Epithelial cell of prostate (primary cell): Measurements from ENCODE around the gene GCHFR.

Source experiments
- DNase-seq: peaks from one replicate; pipeline ENCODE4 v3.0.0-alpha.2; 2011; ENCODE audit warnings: low read depth, low spot score
- H3K27ac ChIP-seq: fragments of 450-650 bp; 2 replicates; pipeline ENCODE4 v1.5.1; 2017; ENCODE audit warnings: mild to moderate bottlenecking

Gene GCHFR

DNA sequence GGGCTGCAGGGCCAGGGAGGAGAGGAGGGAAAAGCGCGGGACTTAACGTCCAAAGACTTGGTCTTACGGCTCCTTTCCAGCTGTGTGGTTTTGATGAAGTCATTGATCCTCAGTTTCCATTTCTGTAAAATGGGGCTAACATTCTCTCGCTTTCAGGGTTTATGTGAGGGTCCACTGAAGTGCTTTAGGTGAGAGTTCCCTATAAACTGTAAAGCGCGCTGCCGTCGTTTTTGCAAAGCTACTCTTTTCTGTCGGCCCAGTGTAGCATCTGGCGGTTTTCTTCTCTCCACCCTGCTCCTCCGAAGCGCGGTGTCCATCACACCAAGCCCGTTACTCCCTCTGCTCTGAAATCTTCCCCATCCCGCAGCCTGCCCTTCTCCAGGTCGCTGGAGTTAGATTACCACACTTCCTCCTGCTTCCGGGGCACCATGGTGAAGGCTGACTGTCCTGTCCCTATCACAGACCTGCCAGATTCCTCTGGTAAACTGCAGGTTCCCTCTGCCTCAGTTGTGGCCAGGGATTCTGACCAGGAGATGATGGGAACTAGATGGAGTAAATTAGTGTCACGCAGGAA lies 44.1 kb downstream of the GCHFR start:
- DNase-seq = no peak
- H3K27ac ChIP-seq = peak overlapping the region; percentile 85

DNA sequence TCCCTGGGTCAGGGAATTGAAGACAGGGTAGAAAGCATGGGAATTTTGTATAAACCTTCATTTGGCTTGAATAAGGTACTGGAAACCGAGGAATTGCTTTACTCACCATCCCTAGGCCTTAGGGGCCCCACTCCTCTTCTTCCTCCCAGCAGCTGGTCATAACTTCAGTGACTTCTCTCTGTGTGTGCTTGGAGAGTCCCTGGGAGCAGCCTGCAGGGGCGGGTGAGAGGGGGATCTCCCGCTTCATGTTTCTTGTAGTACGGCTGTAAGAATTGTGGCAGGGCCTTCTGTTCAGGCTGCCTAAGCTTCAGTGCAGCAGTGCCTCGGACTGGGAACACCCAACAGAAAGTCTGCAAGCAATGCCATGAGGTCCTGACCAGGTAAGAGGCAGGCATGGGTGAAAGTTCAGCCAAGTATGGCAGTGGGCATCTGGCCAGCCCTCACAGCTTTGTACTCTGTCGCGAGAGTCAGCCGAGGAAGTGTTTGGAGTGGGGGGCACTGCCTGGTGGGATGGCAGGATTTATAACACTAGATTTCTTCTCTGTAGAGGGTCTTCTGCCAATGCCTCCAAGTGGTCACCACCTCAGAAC lies 45.1 kb downstream of the GCHFR start:
- DNase-seq = no peak
- H3K27ac ChIP-seq = no peak overlapping the region

DNA sequence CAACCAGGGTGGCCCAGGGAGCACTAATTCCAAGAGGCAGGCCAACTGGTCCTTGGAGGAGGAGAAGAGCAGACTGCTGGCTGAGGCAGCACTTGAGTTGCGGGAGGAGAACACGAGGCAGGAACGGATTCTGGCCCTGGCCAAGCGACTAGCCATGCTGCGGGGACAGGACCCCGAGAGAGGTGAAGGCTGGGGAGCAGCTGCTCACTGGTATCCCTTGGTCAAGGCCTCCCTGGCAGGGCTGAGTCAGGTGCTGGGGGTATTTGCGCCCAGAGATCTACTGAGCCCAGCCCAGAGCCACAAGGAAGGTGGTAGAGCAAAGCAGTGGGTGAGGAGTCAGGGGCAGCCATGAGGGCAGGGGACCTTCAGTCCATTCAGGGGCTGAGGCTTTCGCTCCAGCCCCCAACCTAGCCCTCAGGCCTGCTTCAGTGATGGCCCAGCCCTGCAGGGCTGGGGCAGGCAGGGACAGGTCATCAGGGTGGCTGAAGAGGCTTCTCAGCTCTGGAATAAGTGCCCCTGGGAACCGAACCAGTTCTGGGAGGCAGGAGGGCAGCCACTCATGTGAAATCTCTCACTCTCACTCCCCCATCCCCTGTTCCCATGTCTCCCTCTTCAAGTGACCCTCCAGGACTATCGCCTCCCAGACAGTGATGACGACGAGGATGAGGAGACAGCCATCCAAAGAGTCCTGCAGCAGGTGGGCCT lies 49.0 kb downstream of the GCHFR start:
- DNase-seq = no peak
- no peak overlapping the region for H3K27ac ChIP-seq

DNA sequence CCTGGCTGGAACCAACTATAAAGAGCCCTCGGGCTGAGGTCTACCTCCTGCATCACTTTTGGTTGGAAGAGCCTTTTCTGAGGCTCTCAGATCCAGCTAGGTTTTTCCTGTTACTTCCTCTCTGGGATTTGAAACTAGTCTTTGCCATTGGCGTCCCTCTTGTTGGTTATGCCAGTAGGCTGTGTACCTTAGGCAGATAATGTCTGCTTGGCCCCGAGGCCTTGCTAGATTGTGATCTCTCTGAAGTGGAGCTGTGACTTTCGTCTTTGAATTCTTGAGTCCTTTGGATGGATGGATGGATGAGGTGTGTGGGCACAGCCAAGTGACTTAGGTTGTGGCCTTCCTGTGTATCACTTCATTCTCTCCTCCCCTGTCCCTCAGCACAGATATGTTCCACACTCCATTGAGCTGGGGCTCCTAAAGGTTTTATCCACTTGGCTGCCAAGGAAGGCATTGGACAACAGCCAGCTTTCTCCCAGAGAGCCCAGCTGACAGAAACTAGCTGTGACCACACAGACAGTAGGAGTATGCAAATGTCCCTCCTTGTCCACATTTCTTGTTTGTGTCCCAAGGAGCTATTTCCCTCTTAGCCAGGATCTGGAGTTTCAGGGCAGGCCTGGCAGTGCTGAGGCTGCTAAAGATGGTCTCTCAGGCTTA lies 51.3 kb downstream of the GCHFR start:
- H3K27ac ChIP-seq = no peak overlapping the region
- no peak for DNase-seq
